Tongue (tissue), 1 donor: Measurements from ENCODE around the gene FAM90A1. TPM values are rescaled to one million over a fixed set of nuclear protein-coding genes. Genes with fewer than 3 reads are reported as not detected.

ENCODE experiments used
- total RNA-seq: library from RNA; depleted of rRNA; stranded (reverse); fragments of >200 nt; gene quantifications from one replicate; pipeline ENCODE4 v1.2.3, GENCODE V29; 2014

The FAM90A1 gene
- total RNA-seq, 1 donor from 2014 or later, result not detected

Other genes with a start within 250 kb of the FAM90A1 start
- gene FOXJ2, start 194.9 kb downstream of the FAM90A1 start, total RNA-seq, result 14.7 TPM
- 2.6 TPM for gene C3AR1, start 161.3 kb downstream of the FAM90A1 start, total RNA-seq
- gene NECAP1, start 145.3 kb downstream of the FAM90A1 start, total RNA-seq, result 55.2 TPM
- gene CLEC4A, start 104.0 kb downstream of the FAM90A1 start, total RNA-seq, result 1.9 TPM
- not detected for gene ZNF705A, start 70.6 kb downstream of the FAM90A1 start, total RNA-seq
- gene CLEC6A, start 228.3 kb upstream of the FAM90A1 start, total RNA-seq, result not detected